ENCODE results near the gene ZBTB25. TPM values are rescaled to one million over a fixed set of nuclear protein-coding genes. Genes with fewer than 3 reads are reported as not detected.

Gene ZBTB25
- polyA plus RNA-seq, 3 donors = 3.2 to 8.7 (median 3.9) TPM

GRCh38 chr14:64474698-64475097 is 28.9 kb downstream of the ZBTB25 start:
- Histone ChIP-seq H3K4me1 (ENCODE audit: control insufficient read depth in 1 of 2, insufficient read depth in 2 of 2, low read length in 2 of 2) (no peaks in the 10 kb centered on the region), H3K9me3 (replicated peaks in 1 of 2; ENCODE audit: control insufficient read depth in 1 of 2, insufficient read depth in 1 of 2, low read length in 2 of 2) (no peaks in the 10 kb centered on the region), H3K79me2 (ENCODE audit: insufficient read depth, low read length) (no peaks in the 10 kb centered on the region), H3K27ac (ENCODE audit: low read depth in 1 of 2, low read length in 2 of 2) (no peak overlapping the region), H3K4me3 (replicated peaks in 1 of 3; ENCODE audit: low read depth in 2 of 3, low read length in 3 of 3) (no peak overlapping the region), H3K36me3 (replicated peaks in 1 of 2; ENCODE audit: control insufficient read depth in 1 of 2, insufficient read depth in 2 of 2, low read length in 2 of 2) (no peaks in the 10 kb centered on the region), H3K27me3 (ENCODE audit: control insufficient read depth in 2 of 2, insufficient read depth in 2 of 2, low read length in 2 of 2) (no peaks in the 10 kb centered on the region), H3K9ac (ENCODE audit: insufficient read depth, low read length, poor library complexity, severe bottlenecking) (no peak overlapping the region), H4K20me1 (ENCODE audit: insufficient read depth, low read length) (no peaks in the 10 kb centered on the region), H2AFZ (ENCODE audit: insufficient read depth, low read depth, low read length, poor library complexity, severe bottlenecking) (no peak overlapping the region), H3K4me2 (replicated peaks; ENCODE audit: extremely low read depth, low read length, poor library complexity, severe bottlenecking) (no peak overlapping the region)
- whole genome bisulfite sequencing (ENCODE audit: insufficient coverage) = no CpG with 5 or more reads among the region's 4 CpGs
- Mint-ChIP-seq H3K4me3 (no peak overlapping the region), H3K9me3 (no peaks in the 10 kb centered on the region), H3K27me3 (ENCODE audit: low read depth in 3 of 3) (no peaks in the 10 kb centered on the region), H3K36me3 (peaks cover 0 to 5% of the 10 kb centered on the region in 2 donors), H3K4me1 (no peaks in the 10 kb centered on the region), H3K27ac (no peak overlapping the region)
- intact Hi-C loops (cut with micrococcal nuclease) = no loop called here
- no peak for TF ChIP-seq CTCF (IDR thresholded peaks at IDR 0.05)
- no peak for DNase-seq

GRCh38 chr14:64474041-64474440 is 29.6 kb downstream of the ZBTB25 start:
- TF ChIP-seq CTCF (IDR thresholded peaks at IDR 0.05) = no peak
- Mint-ChIP-seq H3K27ac (no peak overlapping the region), H3K27me3 (ENCODE audit: low read depth in 3 of 3) (no peaks in the 10 kb centered on the region), H3K4me3 (no peak overlapping the region), H3K36me3 (peaks cover 0 to 4% of the 10 kb centered on the region in 2 donors), H3K4me1 (no peaks in the 10 kb centered on the region), H3K9me3 (no peaks in the 10 kb centered on the region)
- Histone ChIP-seq H3K9me3 (replicated peaks in 1 of 2; ENCODE audit: control insufficient read depth in 1 of 2, insufficient read depth in 1 of 2, low read length in 2 of 2) (no peaks in the 10 kb centered on the region), H3K27ac (ENCODE audit: low read depth in 1 of 2, low read length in 2 of 2) (no peak overlapping the region), H2AFZ (ENCODE audit: insufficient read depth, low read depth, low read length, poor library complexity, severe bottlenecking) (no peak overlapping the region), H3K4me2 (replicated peaks; ENCODE audit: extremely low read depth, low read length, poor library complexity, severe bottlenecking) (no peak overlapping the region), H4K20me1 (ENCODE audit: insufficient read depth, low read length) (no peaks in the 10 kb centered on the region), H3K4me1 (ENCODE audit: control insufficient read depth in 1 of 2, insufficient read depth in 2 of 2, low read length in 2 of 2) (no peaks in the 10 kb centered on the region), H3K27me3 (ENCODE audit: control insufficient read depth in 2 of 2, insufficient read depth in 2 of 2, low read length in 2 of 2) (no peaks in the 10 kb centered on the region), H3K36me3 (replicated peaks in 1 of 2; ENCODE audit: control insufficient read depth in 1 of 2, insufficient read depth in 2 of 2, low read length in 2 of 2) (no peaks in the 10 kb centered on the region), H3K4me3 (replicated peaks in 1 of 3; ENCODE audit: low read depth in 2 of 3, low read length in 3 of 3) (no peak overlapping the region), H3K9ac (ENCODE audit: insufficient read depth, low read length, poor library complexity, severe bottlenecking) (no peak overlapping the region), H3K79me2 (ENCODE audit: insufficient read depth, low read length) (no peaks in the 10 kb centered on the region)
- WGBS (ENCODE audit: insufficient coverage) = 100% methylated on average over 1 of the region's 2 CpGs
- intact Hi-C loops (cut with micrococcal nuclease) = no loop called here
- DNase-seq = no peak

All from CD14-positive monocyte (primary cell).